Umbilical cord (tissue), 2 donors: ENCODE results near the gene SMG9. TPM values are rescaled to one million over a fixed set of nuclear protein-coding genes. Genes with fewer than 3 reads are reported as not detected.

Experiments
- DNase-seq: peaks from one replicate; pipeline ENCODE4 v3.0.0-alpha.2; 2015; ENCODE audit warnings: low spot score
- total RNA-seq: library from RNA; depleted of rRNA; stranded (reverse); fragments of >200 nt; gene quantifications from one replicate; pipeline ENCODE4 v1.2.3, GENCODE V29; 2014; ENCODE audit warnings: low replicate concordance; ENCODE audit not compliant: insufficient read depth

The SMG9 gene
- 10.1 TPM for total RNA-seq

- peak; percentile 100 for DNase-seq
These were observed at the start of gene SMG9 for GRCh38 chr19:43754503-43755255. SMG9 (minus strand) TSS chr19:43754962; CDS start chr19:43750741, 4,221 bp downstream.

GRCh38 chr19:43804432-43804831 lies 49.7 kb upstream of the SMG9 start:
- no peak for DNase-seq

GRCh38 chr19:43802216-43802951 lies 47.6 kb upstream of the SMG9 start, which contains the start of gene LYPD5:
LYPD5 (minus strand) TSS chr19:43802447; CDS start chr19:43802380, 67 bp downstream.
- no peak for DNase-seq

GRCh38 chr19:43799502-43800142 lies 44.9 kb upstream of the SMG9 start:
- no peak for DNase-seq

GRCh38 chr19:43798546-43799409 lies 44.0 kb upstream of the SMG9 start:
- DNase-seq, result peak; percentile 45

- no peak for DNase-seq
These were observed 43.3 kb upstream of the SMG9 start for GRCh38 chr19:43798026-43798545.

GRCh38 chr19:43797556-43797955 lies 42.8 kb upstream of the SMG9 start:
- no peak for DNase-seq

GRCh38 chr19:43797118-43797517 lies 42.4 kb upstream of the SMG9 start:
- no peak for DNase-seq

GRCh38 chr19:43790587-43790986 lies 35.8 kb upstream of the SMG9 start:
- DNase-seq, result no peak

- no peak for DNase-seq
These were observed 34.3 kb upstream of the SMG9 start for GRCh38 chr19:43789029-43789428.

- DNase-seq, result no peak
These were observed 31.9 kb upstream of the SMG9 start for GRCh38 chr19:43786665-43787064.

- peak; percentile 65 for DNase-seq
These were observed 30.4 kb upstream of the SMG9 start for GRCh38 chr19:43784981-43785808.

GRCh38 chr19:43784241-43784980 lies 29.6 kb upstream of the SMG9 start:
- DNase-seq, result peak; percentile 81

- no peak for DNase-seq
These were observed 28.9 kb upstream of the SMG9 start for GRCh38 chr19:43783636-43784035.

- DNase-seq, result no peak
These were observed 28.0 kb upstream of the SMG9 start for GRCh38 chr19:43782689-43783231.

- DNase-seq, result no peak
These were observed 27.5 kb upstream of the SMG9 start for GRCh38 chr19:43782311-43782660.

- DNase-seq, result no peak
These were observed 27.0 kb upstream of the SMG9 start for GRCh38 chr19:43781630-43782310.

- no peak for DNase-seq
These were observed 26.2 kb upstream of the SMG9 start, which contains the start of gene KCNN4 for GRCh38 chr19:43780706-43781525. KCNN4 (minus strand) TSS chr19:43780973; CDS start chr19:43780861, 112 bp downstream.
